NK-92 (cell line): ENCODE data around the gene TSFM.

Experiments
- DNase-seq: peaks from one replicate; lab custom pipeline; 2025; ENCODE audit not compliant: unreplicated experiment; lab: John Stamatoyannopoulos, UW

The TSFM gene

DNA sequence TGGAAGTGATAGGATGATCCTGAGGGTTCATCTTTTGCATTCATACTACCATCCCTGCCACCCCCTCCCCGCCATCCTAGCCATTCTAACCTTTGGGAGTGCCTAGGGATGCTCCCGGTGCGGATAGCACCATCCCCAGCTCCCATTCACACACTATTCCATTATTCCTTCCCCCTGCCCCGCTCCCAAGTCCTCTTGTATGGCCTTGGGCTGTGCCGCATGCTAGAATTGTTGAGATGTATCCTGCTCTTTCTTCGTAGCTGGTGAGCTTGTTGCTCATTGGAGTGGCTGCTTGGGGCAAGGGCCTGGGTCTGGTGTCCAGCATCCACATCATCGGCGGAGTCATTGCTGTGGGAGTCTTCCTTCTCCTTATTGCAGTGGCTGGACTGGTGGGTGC, 37.1 kb upstream of the TSFM start:
- no peak for DNase-seq

DNA sequence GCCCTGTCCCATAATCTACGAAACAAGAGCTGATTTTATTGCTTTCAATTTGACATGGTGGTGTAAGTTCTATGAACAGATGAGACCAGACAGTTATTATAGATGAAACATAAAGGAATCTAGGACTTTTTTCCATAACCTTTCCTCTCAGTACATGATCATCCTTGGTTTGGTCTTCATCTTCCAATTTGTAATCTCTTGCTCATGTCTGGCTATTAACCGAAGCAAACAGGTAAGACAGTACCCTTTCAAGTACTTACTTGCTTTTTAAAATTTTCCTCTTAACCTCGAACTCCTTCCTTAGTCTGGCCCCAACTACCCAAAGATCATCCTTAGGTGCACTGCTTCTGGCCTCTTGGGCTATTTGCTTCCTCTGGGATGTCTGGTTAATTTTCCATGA, 36.6 kb upstream of the TSFM start:
- DNase-seq: no peak

DNA sequence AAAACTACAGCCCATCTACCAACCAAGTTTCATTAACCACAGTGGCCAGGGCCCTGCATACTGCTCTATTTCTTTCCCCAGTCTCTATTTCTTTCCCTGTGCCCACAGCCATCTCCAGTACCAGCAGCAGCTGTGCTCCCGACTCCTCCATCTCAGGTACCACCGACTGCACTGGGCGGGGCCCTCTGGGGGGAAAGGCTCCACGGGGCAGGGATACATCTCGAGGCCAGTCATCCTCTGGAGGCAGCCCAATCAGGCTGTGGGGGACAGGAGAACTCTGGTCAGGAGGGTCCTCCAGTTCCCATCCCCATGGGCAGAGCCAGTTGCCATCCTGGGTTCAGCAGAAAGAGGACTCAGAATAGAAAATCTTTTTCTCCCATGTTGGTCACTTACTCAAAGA, 33.5 kb upstream of the TSFM start:
- DNase-seq: no peak

DNA sequence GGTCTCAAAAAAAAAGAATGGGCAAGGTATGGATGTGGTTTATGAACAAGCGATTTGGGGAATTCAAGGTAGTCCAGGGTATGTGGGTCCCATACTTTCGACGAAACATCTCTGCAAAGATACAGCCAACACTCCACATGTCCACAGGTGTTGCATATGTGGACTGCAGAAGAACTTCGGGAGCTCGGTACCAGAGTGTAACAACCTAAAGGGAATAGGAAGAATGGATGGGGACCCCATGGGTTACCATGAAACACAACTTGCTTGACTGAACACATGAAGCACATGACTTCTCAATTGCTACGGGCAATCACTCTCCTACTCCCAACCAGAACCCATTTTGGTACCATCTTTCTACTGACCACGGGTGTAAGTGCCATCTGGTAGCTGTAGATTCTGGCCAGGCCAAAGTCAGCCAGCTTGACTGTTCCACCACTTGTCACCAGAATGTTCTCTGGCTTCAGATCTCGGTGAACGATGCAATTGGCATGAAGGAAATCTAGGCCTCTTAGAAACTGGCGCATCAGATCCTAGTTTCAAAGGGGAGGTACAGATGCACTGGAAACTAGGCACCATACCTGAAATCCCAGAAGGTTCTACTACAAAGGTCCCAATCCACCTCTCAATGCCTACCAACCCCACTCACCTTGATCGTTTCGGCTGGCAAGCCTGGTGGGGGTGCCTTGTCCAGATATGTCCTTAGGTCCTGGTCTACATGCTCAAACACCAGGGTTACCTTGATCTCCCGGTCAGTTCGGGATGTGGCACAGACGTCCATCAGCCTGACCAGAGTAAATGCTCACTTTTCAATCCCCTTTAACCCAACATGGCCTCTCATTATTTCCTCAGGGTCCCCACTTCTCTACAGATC, 31.8 kb upstream of the TSFM start:
- DNase-seq: no peak

DNA sequence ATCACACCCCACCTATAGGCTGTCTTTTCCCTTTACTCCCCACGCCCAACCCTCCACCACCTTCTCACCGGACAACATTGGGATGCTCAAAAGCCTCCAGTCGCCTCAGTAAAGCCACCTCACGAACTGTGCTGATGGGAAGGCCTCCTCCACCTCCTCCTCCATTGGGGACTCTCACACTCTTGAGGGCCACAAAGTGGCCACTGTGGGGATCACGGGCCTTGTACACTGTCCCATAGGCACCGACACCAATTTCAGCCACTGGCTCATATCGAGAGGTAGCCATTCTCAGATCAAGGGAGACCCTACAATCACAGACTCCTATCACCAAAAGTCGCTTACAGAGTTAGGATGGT, 31.2 kb upstream of the TSFM start:
- DNase-seq: no peak

DNA sequence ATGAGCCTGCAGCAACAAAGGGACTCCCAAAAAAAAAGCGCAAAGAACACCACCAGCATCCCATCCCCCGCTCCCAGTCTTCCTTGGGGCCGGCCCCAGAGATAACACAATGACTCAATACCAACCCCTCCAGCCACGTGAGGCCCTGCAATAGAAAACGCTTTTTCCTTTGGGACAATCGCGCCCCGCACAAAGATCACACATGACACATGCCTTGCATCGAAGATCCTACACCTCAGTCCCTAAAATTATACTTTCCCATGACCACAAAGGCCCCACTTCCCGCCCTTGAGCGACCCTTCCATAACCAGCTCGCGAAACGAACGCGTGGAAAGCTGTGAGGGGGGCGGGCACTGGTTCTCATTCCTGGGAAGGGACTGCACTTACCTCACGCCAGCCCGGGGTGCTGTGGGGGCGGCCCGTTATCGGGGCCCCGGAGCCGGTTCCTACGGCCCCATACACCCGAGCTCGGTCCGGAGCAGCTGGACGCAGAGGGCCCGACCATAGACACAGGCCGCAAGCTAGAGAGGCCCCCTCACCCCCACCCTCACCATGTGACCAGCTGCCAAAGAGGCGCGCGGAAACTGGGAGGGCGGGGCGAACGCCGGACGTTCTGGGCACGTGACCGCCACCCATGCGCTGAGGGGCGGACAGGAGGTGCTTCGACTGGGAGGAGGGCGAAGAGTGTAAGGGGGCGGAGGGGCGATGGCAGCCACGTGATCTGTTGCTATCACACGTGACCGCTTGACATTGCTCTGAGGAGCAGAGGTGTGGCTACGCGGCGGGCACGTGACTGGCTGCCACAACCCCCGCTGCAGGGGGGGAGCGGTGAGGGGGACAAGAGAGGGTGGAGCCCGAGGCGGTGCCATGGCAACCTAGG, 30.6 kb upstream of the TSFM start, which contains the start of gene CDK4:
CDK4 (minus strand) TSS at position 523 of the 880 bp plus-strand sequence. CDS start 593 bp downstream, outside the sequence.
- DNase-seq: peak; percentile 97

DNA sequence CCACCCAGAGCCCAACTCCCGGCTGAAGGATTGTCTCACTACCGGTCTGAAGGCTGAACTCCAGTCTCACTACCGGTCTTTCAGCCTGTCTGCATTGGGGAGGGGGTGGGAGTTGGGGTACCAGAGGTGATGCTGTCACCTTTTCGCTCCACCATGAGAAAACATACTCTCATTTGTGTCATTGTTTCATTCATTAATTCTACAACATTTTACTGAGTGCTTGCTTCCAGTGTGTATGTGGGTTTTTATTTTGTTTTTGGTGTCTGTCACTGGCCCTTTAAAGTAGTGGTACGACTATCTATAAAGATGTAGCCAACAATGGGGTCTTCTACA, 30.0 kb upstream of the TSFM start:
- DNase-seq: no peak

DNA sequence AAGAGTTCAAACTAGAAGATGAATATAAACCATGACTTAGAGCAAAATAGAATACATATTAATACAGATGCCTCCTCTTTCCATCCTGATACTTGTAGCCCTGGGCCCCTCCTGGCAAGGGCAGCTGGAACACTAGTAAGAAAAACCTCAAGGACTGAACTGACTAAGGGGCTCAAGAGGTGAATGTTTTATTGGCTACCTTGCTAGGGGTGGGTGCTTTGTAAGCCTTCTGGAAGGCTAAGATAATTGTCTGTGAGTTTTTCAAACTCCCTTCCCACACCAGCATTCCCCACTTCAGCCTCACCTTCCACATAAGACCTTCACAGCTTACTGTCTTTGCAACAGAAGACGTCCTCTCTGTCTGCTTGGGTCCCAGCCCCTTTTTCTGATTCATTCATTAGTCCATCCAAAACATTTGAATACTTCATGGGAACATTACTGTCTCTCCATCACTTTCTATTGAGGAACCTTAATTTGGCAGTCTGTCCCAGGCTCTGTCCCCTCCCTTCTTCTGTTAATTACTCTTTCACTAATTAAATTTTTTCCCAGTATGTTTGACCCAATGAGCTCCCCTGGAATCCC, 28.7 kb upstream of the TSFM start:
- DNase-seq: no peak

DNA sequence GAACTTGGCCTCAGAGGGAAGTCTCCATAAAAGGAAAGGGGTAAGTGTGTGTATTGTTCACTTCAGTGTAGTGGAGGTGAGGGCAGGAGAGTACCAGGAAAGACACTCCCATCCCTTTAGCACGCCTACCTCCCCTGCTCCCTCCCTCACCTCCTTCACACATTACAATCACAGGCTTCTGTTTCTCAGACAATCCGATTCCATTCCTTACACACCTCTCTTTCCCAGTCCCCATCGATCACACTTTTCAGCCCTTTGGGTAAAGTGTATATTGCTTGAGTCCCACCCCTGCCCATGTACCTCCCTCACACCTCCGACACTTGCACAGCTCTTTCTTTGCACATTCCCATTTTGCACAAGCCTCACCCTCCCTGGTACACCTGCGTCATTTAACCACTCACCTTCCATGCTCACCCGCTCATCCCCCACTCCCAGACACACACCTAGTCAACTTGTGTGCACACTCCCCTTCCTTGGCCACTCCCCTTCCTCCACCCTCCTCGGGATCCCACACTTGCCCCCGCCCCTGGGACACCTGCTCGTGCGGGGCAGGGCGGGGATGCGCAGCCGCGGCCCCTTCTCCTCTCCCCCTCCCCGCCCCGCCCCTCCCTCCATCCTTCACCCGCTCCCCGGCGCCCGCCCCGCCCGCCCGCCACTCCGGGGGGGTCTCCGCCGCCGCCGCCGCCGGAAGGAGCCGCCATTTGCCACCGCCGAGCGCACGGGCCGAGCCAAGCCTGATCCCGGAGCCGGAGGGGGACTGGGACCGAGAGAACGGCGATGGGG, 28.0 kb upstream of the TSFM start, which contains the start of gene MARCHF9:
MARCHF9 (plus strand) TSS at position 693 of the 783 bp plus-strand sequence. CDS start 426 bp downstream, outside the sequence.
- peak; percentile 27 for DNase-seq

DNA sequence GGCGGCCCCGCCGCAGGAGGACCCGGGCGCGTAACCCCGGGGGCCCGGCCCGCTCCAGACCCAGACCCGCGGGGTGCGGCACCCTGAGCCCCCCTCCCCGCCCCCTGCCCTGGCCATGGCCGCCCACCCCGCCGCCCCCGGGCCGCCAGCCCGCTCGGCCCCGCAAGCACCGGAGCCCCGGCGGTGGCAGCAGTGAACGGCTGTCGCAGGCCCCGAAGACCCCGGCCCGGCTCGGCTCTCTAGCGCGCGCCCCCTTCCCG, 27.5 kb upstream of the TSFM start:
- DNase-seq: no peak

DNA sequence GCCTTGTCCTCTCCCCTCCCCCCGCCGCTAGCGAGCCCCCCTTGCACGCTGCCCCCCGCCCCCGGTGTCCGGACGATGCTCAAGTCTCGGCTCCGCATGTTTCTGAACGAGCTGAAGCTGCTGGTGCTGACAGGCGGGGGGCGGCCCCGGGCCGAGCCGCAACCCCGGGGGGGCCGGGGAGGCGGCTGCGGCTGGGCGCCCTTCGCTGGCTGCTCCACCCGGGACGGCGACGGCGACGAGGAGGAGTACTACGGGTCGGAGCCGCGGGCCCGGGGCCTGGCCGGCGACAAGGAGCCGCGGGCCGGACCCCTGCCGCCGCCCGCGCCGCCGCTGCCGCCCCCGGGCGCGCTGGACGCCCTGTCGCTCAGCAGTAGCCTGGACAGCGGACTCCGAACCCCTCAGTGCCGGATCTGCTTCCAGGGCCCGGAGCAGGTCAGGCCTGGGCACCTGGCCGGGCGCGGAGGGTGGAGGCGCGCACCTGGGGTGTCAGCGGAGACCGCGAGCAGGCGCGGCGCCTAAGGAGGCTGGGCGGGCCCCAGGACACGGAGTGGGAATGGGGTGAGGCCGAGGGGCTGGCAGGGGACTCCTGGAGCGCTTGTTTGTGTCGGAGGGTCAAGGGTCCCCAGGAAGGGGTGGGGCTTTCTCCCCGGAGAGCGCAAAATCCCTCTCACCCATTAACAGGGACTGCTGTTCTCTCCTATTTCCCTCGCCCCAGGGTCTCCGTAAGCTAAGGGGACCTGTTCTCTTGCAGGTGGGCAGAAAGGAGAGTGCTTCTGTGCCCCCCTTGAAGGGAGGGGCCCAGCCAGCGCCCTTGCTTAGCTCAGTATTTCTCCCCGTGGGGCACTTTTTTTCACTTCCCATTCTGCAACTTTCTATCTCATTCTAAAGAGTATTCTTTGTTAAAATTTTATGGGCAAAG, 26.9 kb upstream of the TSFM start:
- no peak for DNase-seq

DNA sequence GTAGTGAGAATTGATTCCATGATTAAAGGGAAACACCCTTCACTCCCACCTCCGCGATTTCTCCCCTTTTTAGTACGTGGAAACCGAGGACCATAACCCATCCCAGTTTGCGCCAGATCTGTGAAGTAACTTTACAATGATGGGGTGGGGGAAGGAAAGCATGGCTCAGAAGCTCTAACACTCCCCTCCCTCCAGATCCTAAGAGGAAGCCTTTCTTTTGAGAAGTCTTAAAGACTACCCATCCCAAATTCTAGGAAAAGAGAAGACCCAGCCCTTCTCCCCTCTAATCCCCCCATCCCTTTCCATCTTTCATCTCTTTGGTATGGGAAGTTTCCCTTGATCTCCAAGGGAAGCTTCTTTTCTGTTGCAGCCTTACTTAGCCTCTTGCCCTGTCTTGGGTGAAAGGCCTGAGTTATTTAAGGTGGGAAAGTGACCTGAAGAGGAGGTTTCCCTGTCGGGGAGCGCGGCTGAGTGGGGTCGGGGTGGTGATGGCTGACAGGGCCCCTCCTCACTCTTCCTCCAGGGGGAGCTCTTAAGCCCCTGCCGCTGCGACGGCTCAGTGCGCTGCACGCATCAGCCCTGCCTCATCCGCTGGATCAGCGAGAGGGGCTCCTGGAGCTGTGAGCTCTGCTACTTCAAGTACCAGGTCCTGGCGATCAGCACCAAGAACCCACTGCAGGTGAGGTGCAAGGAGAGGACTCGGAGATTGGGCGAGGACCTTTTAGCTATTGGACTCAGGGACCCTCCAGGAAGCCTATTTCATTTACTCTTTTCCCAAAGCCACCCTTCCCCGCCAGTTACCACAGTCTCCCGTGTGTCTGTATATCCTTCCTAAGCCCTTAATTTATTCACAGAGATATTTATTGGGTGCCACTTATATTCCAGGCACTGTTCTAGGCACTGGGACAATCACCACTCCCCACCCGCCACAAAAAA, 25.9 kb upstream of the TSFM start:
- DNase-seq: no peak

DNA sequence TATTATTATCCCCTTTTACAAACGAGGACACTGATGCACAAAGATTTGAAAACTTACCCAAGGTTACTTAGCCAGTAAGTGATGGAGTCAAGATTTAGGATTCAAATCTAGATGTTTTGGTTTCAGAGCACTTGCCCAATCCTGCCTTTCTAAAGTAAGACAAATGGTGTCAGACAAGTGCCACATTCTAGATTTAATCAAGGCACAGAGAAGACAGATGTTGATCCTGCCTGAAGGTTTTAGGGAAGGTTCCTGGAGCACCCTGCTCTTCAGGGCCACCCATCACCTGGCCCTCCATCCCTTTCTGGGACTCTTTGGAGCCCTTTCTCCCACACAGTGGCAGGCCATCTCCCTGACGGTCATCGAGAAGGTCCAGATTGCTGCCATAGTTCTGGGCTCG, 24.8 kb upstream of the TSFM start:
- no peak for DNase-seq

DNA sequence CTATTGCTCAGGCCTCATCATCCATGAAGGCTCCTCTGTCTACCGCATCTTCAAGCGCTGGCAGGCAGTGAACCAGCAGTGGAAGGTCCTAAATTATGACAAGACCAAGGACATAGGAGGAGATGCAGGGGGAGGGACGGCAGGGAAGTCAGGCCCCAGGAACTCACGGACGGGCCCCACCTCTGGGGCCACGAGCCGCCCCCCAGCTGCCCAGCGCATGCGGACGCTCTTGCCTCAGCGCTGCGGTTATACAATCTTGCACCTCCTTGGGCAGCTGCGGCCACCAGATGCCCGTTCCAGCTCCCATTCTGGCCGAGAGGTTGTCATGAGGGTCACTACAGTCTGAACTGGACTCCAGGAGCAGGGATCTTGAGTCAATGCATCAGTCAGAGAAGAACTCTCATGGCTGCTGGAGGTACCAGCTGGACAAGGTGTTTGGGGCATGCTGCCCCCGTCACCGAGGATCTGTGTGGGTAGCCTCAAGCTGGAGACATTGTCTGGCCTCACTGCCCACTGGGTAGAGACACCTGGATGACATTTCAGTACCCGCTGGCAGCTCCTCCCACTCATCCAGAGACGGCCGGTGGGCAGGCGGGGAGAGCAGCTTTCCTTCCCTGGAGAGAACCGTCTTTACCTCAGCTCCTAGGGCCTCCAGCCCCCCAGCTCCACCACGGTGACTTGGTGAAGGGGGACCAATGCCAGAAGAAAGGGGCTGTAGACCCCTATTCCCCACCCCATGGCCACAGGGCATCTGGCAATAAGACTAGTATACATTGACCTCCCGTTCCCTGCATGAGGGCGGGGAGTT, 23.8 kb upstream of the TSFM start:
- DNase-seq: no peak

DNA sequence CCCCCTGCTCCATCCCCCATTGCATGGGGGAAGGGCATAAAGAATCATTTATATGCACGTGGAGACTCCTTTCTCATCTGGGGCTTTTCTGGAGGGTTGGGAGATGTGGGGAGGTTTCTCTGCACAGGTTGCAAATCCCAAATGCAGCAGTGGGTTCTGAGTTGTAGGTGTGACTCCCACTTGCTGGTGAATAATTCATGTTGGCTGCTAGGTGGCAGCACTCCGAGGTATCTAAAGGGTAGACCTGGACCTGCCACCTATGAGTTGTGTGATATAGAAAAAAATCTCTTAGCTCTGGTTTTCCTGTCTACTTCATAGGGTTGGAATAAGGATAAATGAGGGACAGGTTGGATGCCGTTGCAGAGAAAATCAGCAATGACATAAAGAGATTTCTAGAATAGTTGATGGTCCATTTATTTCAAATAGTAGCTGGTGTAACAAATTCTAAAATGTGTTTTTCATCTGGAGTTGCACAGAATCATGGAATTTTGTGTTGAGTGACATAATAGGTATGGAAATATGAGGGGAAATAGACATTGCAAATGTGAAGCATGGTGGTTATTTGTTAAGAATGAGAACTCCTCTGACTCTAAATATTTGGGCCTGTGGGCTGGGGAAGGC, 23.1 kb upstream of the TSFM start:
- DNase-seq: no peak

DNA sequence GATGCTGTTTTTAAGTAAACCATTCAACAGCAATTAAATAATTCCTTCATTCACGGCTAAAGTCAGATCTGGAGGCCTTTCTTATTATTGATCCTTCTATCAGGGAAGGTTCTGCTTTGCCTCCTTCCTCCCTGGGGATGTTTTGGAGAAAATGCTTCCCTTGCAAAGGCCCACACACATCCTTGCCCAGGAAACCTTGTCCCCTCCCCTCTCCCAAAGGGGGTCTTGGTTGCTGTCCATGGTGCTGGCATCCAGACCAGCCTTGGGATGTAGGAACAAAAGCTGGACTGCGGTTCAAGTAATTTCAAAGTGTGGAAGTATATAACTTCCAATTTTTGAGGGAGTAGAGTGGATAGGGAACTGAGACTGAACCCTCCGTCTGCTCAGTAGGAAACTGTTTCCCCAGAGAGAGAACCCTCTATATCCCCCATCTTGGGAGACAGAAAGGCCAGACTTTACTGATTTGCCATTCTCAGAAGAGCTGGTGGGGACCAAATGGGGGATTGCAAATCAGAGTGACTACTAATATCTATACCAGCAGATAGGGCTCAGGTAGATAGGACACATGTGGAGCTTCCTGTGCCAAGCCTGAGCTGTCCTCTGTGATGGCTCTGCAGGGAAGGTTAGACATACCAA, 22.1 kb upstream of the TSFM start:
- DNase-seq: no peak

DNA sequence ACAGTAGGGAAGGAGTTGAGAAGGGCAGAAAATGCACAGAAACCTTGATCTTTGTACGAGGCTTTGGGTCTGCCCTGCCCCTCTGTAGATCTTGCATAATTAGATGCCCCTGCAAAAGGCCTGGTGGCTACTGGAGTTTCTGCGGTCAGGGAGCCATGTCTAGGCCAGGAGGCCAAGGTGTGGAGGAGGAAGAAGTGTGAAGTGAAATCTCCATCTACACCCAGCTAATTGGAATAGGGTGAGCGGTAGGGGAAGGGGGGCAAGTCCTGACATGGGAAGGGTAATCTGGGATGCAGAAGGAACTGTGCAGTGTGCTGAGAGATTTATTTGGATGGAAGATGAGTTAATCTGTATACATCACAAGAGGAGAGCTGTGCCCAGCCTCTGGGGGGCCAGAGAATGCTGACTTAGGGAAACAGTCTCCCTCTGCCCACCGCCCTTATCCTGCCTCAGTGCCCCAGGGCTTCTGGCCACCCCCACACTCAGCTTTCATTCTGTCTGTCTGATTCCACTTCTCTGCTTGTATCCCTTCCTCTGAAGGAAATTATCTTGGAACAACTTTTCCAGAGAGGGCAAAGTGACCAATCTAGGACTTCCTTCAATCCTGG, 21.1 kb upstream of the TSFM start:
- DNase-seq: no peak
